Neuron (in vitro differentiated cells): ENCODE measurements around the gene D2HGDH.
"Not testable (repeated sequence)": the region's sequence is repeated elsewhere in the genome, so short reads cannot be mapped to it uniquely, and the experiment has no call there.

Experiments used
- H2AFZ ChIP-seq: one replicate; pipeline ENCODE4 v1.6.1; 2013; ENCODE audit warnings: low read depth, mild to moderate bottlenecking, inconsistent platforms, low read length, moderate library complexity
- H3K27me3 ChIP-seq: one replicate; pipeline ENCODE4 v1.6.1; 2013; ENCODE audit warnings: low read length; ENCODE audit not compliant: insufficient read depth
- H3K36me3 ChIP-seq: one replicate; pipeline ENCODE4 v1.6.1; 2013; ENCODE audit warnings: low read length; ENCODE audit not compliant: insufficient read depth
- H3K4me1 ChIP-seq: one replicate; pipeline ENCODE4 v1.6.1; 2013; ENCODE audit warnings: low read length; ENCODE audit not compliant: insufficient read depth
- H3K4me3 ChIP-seq: 2 replicates; pipeline ENCODE4 v1.5.1; 2013; ENCODE audit warnings: mild to moderate bottlenecking, low read length, moderate library complexity
- H3K9me3 ChIP-seq: one replicate; pipeline ENCODE4 v1.6.1; 2013; ENCODE audit warnings: low read length

D2HGDH gene

GRCh38 chr2:241771286-241772062 is 37.0 kb downstream of the D2HGDH start:
- no peaks in the 10 kb centered on the region for H3K9me3 ChIP-seq

GRCh38 chr2:241772063-241772499 is 37.7 kb downstream of the D2HGDH start:
- Histone ChIP-seq H3K27me3 (peaks cover 3% of the 10 kb centered on the region), H3K4me3 (no peak overlapping the region), H3K36me3 (no peaks in the 10 kb centered on the region), H2AFZ (no peak overlapping the region), H3K9me3 (no peaks in the 10 kb centered on the region), H3K4me1 (peaks cover 8% of the 10 kb centered on the region)

More at GRCh38 chr2:241771286-241772062, 37.0 kb downstream of the D2HGDH start:
- H3K27me3 ChIP-seq: peaks cover 3% of the 10 kb centered on the region
- no peak overlapping the region for H2AFZ ChIP-seq
- no peak overlapping the region for H3K4me3 ChIP-seq
- no peaks in the 10 kb centered on the region for H3K36me3 ChIP-seq
- H3K4me1 ChIP-seq: peaks cover 8% of the 10 kb centered on the region

DNA sequence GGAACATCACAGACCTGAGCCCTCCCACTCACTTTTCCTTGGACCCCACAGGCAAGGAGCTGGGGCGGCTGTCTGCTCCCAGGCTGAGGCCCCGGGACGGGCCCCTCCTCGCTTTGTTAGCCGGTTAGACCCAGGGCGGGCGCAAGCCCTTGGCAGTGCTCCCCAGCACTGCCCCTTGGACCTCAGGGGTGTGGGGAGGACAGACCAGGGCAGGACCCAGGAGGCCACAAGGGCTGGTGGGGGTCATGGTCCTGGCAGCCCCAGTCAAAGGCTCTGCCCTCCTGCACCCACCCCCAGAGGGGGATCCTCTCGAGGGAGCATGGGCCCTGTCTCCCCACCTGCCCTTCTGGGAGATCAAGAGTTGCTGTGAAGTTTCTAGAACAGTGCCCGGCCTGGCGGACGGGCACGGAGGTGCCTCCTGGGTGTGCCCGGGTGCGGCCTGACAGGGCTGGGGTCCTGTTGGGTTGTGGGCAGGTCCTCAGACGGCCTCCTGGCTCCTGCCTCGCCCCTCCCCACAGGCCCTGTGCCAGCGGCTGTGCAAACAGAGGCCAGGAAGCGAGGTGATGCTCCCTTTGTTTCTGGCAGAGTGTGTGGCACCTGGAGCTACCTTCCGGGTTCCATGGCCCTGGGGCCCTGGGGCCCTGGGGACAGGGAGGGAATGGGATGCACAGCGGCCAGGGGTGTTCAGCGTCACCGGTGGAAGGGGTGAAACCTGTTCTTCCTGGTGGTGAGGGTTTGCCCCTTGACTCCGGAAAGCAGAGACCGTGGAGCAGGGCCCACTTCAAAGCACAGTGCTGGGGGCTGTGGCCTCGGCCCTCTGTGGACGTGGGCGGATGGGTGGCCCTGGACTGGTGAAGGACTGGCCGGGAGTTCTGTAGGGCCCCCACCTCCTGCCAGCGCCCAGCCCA is 39.3 kb downstream of the D2HGDH start:
- H3K4me1 ChIP-seq: peaks cover 8% of the 10 kb centered on the region
- H3K36me3 ChIP-seq: no peaks in the 10 kb centered on the region
- peaks cover 3% of the 10 kb centered on the region for H3K27me3 ChIP-seq
- no peaks in the 10 kb centered on the region for H3K9me3 ChIP-seq
- H3K4me3 ChIP-seq: no peak overlapping the region
- H2AFZ ChIP-seq: no peak overlapping the region

- H2AFZ ChIP-seq: no peak overlapping the region
- peaks cover 3% of the 10 kb centered on the region for H3K27me3 ChIP-seq
- H3K36me3 ChIP-seq: no peaks in the 10 kb centered on the region
- peaks cover 8% of the 10 kb centered on the region for H3K4me1 ChIP-seq
- H3K4me3 ChIP-seq: no peak overlapping the region
- H3K9me3 ChIP-seq: no peaks in the 10 kb centered on the region
Observed at GRCh38 chr2:241774419-241775222, 40.2 kb downstream of the D2HGDH start.

- no peaks in the 10 kb centered on the region for H3K9me3 ChIP-seq
- no peak overlapping the region for H2AFZ ChIP-seq
- H3K27me3 ChIP-seq: peaks cover 3% of the 10 kb centered on the region
- H3K4me1 ChIP-seq: peaks cover 8% of the 10 kb centered on the region
- H3K36me3 ChIP-seq: no peaks in the 10 kb centered on the region
- no peak overlapping the region for H3K4me3 ChIP-seq
Observed at GRCh38 chr2:241775223-241776177, 41.1 kb downstream of the D2HGDH start.

- Histone ChIP-seq H3K36me3 (no peaks in the 10 kb centered on the region), H3K4me1 (peaks cover 4% of the 10 kb centered on the region), H3K4me3 (no peak within 1 kb of the TSS), H2AFZ (no peak within 1 kb of the TSS), H3K27me3 (peaks cover 3% of the 10 kb centered on the region), H3K9me3 (no peaks in the 10 kb centered on the region)
Observed at GRCh38 chr2:241776336-241777169, 42.1 kb downstream of the D2HGDH start, which contains the start of gene GAL3ST2. GAL3ST2 (plus strand) TSS chr2:241776822; CDS start chr2:241776956, 134 bp downstream.

- H3K4me3 ChIP-seq: no peak overlapping the region
- H3K9me3 ChIP-seq: no peaks in the 10 kb centered on the region
- H2AFZ ChIP-seq: no peak overlapping the region
- peaks cover 3% of the 10 kb centered on the region for H3K27me3 ChIP-seq
- no peaks in the 10 kb centered on the region for H3K36me3 ChIP-seq
- no peaks in the 10 kb centered on the region for H3K4me1 ChIP-seq
Observed at GRCh38 chr2:241777170-241777685, 42.8 kb downstream of the D2HGDH start.

DNA sequence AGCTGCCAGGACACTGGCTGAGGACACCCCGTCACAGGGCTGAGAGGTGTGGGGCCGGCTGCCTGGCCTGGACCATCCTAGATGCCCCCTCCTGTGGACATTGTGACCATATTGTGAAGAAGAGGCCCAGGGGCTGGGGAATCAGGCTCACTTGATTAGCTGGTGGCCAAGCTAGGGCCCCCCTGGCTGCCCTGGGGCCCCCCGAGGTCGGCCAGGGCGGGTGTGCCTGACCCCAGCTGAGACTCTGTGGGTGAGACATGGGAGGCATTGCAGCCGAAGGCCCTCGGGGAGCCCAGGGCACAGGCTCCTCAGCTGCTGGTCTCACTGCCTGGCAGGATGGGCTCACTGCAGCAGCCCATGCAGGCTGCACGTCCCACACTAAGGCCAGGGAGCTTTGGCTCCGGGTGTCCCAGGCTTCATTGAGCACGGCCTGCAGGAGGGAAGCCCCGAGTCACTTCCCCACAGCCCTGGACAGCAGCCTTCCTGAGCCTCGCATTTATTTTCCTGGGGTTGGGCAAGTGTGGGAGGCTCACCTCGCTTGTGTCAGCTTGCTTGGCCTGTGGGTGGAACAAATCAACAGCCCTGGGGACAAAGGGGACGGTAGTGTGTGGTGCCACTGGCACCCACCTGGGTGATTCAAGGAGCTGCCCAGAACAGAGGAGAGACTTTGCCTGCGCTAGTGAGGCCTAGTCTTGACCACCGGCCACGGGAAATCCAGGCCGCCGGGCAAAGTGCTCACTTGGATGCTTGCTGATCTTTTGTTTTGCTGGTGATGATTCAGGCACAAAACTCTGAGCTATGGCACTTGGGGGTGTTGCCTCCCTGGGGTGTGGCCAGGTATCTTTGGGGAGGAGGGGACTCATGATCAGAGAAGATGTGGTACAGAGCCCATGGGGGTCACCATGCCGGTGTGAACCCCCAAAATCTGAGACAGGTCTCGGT is 43.5 kb downstream of the D2HGDH start:
- H3K4me3 ChIP-seq: no peak overlapping the region
- no peaks in the 10 kb centered on the region for H3K9me3 ChIP-seq
- no peak overlapping the region for H2AFZ ChIP-seq
- H3K36me3 ChIP-seq: no peaks in the 10 kb centered on the region
- H3K4me1 ChIP-seq: no peaks in the 10 kb centered on the region
- peaks cover 3% of the 10 kb centered on the region for H3K27me3 ChIP-seq

DNA sequence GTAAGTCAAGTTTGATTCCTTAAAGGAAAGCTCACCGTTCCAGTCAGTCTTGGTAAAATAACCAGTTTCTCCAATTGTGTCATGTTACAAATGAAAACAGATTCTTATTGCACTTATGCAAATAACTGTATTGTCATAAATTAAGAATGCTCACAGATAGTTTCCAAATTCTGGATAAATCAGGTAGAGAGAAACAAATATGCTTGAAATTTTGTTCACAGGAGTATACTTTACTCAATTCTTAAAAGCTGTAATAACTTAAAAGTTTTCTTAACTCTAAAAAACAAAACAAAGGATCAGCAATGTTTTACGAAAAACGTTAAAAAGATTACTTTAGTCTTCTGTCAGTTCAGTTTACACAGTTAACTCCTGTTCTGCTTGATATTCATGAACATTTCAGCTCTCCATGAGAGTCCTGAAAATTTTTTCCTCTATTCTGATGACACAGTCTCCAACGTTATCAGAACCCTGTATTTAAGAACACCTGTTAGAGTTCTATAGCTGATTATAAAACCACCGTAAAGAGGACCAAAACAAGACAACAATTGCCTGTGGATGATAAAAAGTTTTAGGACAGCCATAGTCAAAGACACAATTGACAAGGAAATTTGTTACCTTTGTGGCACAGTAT is 46.6 kb downstream of the D2HGDH start:
- no peaks in the 10 kb centered on the region for H3K4me1 ChIP-seq
- no peak overlapping the region for H3K4me3 ChIP-seq
- H3K9me3 ChIP-seq: no peaks in the 10 kb centered on the region
- H2AFZ ChIP-seq: no peak overlapping the region
- H3K27me3 ChIP-seq: no peaks in the 10 kb centered on the region
- no peaks in the 10 kb centered on the region for H3K36me3 ChIP-seq

- H3K27me3 ChIP-seq, H3K9me3 ChIP-seq, H3K36me3 ChIP-seq, H2AFZ ChIP-seq, H3K4me3 ChIP-seq, H3K4me1 ChIP-seq: not testable (repeated sequence)
Observed at GRCh38 chr2:241782053-241782452, 47.6 kb downstream of the D2HGDH start.
